GM21515 (cell line): Measurements from ENCODE around the gene ADRM1.

Experiments used
- ATAC-seq: cut with Tn5 transposase; IDR thresholded peaks from one replicate; pipeline ENCODE4 v1.9.1; 2021; ENCODE audit not compliant: unreplicated experiment

ADRM1 gene

GRCh38 chr20:62335532-62335931, 32.7 kb downstream of the ADRM1 start:
- ATAC-seq: no peak

DNA sequence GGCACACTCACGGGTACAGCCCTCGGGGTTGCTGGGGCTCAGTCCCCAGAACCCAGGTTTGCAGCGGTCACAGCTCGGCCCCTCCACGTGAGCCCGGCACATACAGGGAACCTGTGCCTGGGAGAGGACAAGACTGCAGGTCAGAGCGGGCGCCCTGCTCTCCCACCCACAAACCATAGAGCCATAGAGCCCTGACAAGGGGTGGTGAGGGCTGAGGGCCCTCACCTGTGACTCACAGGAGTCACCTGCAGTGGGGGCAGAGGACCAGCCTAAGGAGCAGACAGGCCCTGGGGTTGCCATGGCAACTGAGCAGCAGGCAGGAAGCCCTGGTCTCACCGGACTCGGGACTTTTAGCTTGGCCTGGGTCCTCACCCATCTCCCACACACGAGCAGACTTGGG, 33.5 kb downstream of the ADRM1 start:
- no peak for ATAC-seq

GRCh38 chr20:62336775-62337557, 34.2 kb downstream of the ADRM1 start:
- no peak for ATAC-seq

- ATAC-seq: no peak
These were observed 34.9 kb downstream of the ADRM1 start for GRCh38 chr20:62337558-62338293.

DNA sequence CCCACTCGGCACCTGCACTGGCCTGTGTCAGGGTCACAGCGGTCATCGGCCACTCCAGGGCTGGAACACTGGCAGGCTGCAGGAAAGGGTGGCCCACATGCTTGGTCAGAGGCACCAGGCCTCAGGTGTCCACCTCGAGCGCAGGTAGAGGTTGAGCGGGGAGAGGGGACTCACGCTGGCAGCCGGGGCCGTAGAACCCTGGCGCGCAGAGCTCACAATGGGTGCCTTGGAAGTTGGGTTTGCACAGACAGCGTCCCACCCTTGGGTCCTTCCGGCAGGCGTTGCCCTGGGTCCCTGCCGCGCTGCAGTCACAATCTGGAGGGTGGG, 35.5 kb downstream of the ADRM1 start:
- no peak for ATAC-seq

- ATAC-seq: peak; percentile 72
These were observed 36.9 kb downstream of the ADRM1 start for GRCh38 chr20:62339647-62340062.

- no peak for ATAC-seq
These were observed 40.1 kb downstream of the ADRM1 start for GRCh38 chr20:62342910-62343309.

- ATAC-seq: no peak
These were observed 41.3 kb downstream of the ADRM1 start for GRCh38 chr20:62344092-62344491.

GRCh38 chr20:62344782-62345181, 42.0 kb downstream of the ADRM1 start:
- no peak for ATAC-seq

- no peak for ATAC-seq
These were observed 43.0 kb downstream of the ADRM1 start for GRCh38 chr20:62345681-62346370.

DNA sequence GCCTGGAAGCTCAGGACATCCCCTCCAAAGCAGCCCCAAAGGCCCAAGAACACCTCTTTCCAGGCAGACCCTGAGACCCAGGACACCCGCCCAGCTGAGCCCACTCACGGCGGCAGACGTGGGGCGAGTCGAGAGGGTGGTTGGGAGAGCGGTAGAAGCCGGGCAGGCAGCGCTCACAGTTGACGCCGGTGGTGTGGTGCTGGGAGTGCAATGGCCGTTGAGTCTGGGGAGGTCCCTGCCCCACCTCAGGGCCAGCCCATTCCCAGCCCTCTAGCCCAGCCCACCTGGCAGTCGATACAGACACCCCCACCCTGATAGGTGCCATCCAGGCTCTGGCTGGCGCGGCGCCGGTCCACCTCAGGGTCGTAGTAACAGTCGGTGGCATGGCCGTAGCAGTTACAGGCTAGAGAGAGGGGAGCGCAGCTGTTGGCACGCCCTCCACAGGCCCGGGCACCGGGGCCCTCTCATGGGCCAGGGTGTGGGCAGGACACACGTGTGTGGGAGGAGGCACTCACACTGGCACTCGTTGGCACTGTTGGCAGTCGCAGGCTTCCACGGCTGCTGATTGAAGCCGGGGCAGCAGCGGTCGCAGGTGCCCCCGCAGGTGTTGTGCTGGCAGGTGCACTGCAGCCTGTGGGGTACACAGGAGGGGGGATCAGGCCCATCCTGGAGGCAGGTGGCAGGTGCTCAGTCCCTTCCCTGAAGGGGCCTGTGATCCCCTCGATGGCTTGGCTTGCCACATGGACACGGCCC, 43.8 kb downstream of the ADRM1 start:
- ATAC-seq: no peak

DNA sequence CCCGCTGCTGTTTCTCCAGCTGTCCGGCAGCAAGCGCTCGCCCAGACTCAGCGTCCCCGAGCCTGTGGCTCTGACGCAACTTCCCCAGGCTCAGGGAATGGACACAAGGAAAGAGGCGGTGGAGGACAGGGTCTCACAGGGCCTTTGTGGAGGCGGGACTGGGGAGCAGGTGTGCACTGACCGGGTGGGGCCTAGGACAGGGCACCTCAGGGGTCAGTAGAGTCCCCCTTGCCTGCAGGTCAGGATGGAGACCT, 44.3 kb downstream of the ADRM1 start:
- ATAC-seq: no peak

GRCh38 chr20:62347445-62347844, 44.6 kb downstream of the ADRM1 start:
- ATAC-seq: no peak

DNA sequence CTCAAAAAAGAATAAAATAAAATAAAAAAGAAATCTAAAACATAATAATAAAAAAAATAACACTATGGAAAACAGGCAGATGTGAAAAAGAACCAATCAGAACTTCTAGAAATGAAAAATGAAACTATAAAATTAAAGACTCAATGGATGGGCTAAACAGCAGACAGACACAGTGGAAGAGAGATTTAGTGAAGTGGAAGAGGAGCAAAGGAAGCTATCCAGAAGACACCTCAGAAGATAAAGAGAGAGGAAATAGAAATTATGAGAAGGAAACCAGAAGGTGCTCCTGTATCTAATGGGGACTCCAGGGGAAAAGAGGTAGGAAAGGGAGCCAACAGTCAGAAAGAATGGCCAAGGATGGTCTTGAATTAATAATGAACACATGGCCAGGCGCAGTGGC, 45.8 kb downstream of the ADRM1 start:
- no peak for ATAC-seq

- no peak for ATAC-seq
These were observed 46.8 kb downstream of the ADRM1 start for GRCh38 chr20:62349556-62350097.

DNA sequence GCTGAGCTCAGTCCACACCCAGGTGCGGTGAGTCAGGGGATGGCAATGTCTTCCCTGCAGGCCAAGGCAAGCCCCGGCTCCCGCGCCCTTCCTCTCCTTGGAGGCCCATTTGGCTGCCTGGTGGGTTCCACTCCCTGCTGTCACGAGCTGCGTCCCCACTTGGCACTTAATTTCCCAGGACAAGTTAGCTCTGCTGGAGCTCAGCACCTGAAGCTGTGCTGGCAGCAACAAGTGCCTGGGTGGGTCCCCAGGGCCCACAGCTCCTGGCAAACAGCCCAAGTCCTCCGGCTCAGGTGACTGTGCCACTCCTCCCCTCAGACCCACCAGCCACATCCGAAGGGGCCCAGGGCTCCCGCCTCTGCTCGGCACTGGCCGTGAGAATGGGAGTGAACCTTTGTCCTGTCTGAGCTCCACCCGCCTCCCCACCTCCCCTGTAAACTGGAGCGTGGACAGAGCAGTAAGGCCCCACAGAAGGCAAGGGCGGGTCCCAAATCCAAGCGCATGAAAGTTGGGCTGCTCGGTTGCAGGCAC, 47.4 kb downstream of the ADRM1 start:
- no peak for ATAC-seq

GRCh38 chr20:62350629-62351422, 48.0 kb downstream of the ADRM1 start:
- no peak for ATAC-seq

DNA sequence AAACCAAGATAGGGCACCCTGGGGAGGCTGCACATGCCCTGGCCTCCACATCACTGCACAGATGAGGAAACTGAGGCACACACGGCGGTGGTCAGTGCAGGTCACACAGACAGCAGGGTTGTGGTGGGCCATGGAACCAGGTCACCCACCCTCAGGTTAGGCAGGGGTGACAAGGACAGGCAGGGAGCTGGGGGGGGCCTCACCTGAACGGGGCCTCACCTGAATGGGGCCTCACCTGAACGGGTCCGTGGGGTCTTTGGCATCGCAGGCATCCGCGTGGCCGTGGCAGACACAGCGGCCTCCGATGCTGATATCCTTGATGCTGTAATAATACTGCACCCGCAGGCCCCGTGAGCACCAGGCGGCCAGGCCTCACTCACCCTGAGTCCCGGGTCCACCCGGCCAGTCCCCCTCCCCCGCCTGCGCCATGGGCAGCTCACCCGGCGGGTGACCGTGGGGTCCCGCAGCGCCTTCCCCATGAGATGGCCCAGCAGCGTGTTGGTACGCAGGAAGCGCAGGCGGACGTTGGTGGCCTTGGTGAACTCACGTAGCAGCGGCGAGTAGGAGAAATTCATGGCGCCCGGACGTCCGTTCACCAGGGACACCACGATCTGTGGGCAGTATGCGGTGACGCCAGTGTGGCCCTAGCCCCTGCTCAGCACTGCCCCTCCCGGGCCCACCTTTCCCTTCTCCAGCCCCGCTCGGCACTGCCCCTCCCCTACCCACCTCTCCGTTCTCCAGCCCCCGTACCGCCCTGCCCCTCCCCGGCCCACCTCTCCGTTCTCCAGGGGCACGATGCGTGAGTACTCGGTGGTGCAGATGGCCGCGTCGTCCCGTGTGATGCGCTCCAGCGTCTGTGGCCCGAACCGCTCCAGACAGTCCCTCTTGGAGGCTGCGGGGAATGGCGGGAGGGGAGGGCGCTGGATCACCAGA, 48.9 kb downstream of the ADRM1 start:
- no peak for ATAC-seq
